H1 (cell line): ENCODE results near the gene PPM1M. TPM values are rescaled to one million over a fixed set of nuclear protein-coding genes. Genes with fewer than 3 reads are reported as not detected.

Source experiments
- CTCF ChIA-PET: fragments of 300-600 bp; sonication (Branson Sonifier 250); formaldehyde crosslinking; loops from one replicate; lab custom pipeline; 2021; ENCODE audit not compliant: partially characterized antibody; lab: Charles Lee
- POLR2A ChIA-PET: fragments of 300-600 bp; sonication (Branson Sonifier 250); formaldehyde crosslinking; loops from one replicate; lab custom pipeline; 2021; ENCODE audit warnings: inconsistent platforms; ENCODE audit not compliant: partially characterized antibody; lab: Charles Lee
- DNase-seq, 2 experiments: peaks; one replicate each; pipeline versions ENCODE4 v3.0.0 to v3.0.0-alpha.2; 2010 to 2022; ENCODE audit warnings: low spot score in 2 of 2, low read depth in 1 of 2, mixed read lengths in 1 of 2
- FAIRE-seq: peaks from 2 replicates; lab custom pipeline; 2011; peaks lifted over from hg19 to GRCh38; lab: Jason Lieb, UNC
- H2AFZ ChIP-seq: 2 replicates; pipeline ENCODE4 v1.8.1; 2012; ENCODE audit warnings: low read length, inconsistent platforms
- H2AK5ac ChIP-seq: 2 replicates; pipeline ENCODE4 v1.6.1; 2013; ENCODE audit warnings: low read depth, low read length
- H2BK120ac ChIP-seq: replicated peaks from 2 replicates; pipeline ENCODE3; 2013; ENCODE audit warnings: low read depth, low read length, inconsistent platforms
- H2BK12ac ChIP-seq: 2 replicates; pipeline ENCODE4 v1.6.1; 2013; ENCODE audit warnings: low read depth, low read length
- H2BK15ac ChIP-seq: 2 replicates; pipeline ENCODE4 v1.6.1; 2013; ENCODE audit warnings: low read length
- H2BK20ac ChIP-seq: 2 replicates; pipeline ENCODE4 v1.6.1; 2013; ENCODE audit warnings: low read length
- H2BK5ac ChIP-seq: 2 replicates; pipeline ENCODE4 v1.6.1; 2013; ENCODE audit warnings: low read depth, low read length
- H3K14ac ChIP-seq: 2 replicates; pipeline ENCODE4 v1.6.1; 2013; ENCODE audit warnings: inconsistent platforms; ENCODE audit not compliant: insufficient read length
- H3K18ac ChIP-seq: 2 replicates; pipeline ENCODE4 v1.6.1; 2013; ENCODE audit warnings: low read length; ENCODE audit errors: extremely low read depth
- H3K23ac ChIP-seq: 2 replicates; pipeline ENCODE4 v1.6.1; 2013; ENCODE audit warnings: inconsistent platforms; ENCODE audit not compliant: insufficient read length
- H3K23me2 ChIP-seq: 2 replicates; pipeline ENCODE4 v1.6.1; 2013; ENCODE audit warnings: low read depth, low read length
- H3K27ac ChIP-seq: 2 replicates; pipeline ENCODE4 v1.6.1; 2011; ENCODE audit warnings: low read depth, low read length, inconsistent platforms
- H3K27me3 ChIP-seq, 4 experiments: replicated peaks in 1 of 4; 1 replicate in 1 of 4; 2 replicates in 3 of 4; pipeline versions ENCODE4 v1.6.1 to v1.8.1; 2011 to 2013; ENCODE audit warnings: low read length in 3 of 4, mild to moderate bottlenecking in 3 of 4, inconsistent platforms in 2 of 4, mixed read lengths in 2 of 4, moderate library complexity in 1 of 4; ENCODE audit not compliant: control insufficient read depth in 3 of 4, insufficient read depth in 3 of 4; ENCODE audit errors: extremely low read depth in 1 of 4
- H3K36me3 ChIP-seq, 4 experiments: 2 replicates each; pipeline versions ENCODE4 v1.6.1 to v1.8.1; 2011 to 2013; ENCODE audit warnings: mild to moderate bottlenecking in 4 of 4, low read length in 3 of 4, moderate library complexity in 2 of 4, control low read depth in 1 of 4, inconsistent platforms in 1 of 4; ENCODE audit not compliant: insufficient read depth in 4 of 4, control insufficient read depth in 2 of 4
- H3K4ac ChIP-seq: replicated peaks from 2 replicates; pipeline ENCODE3; 2013; ENCODE audit warnings: low read length, low read depth, mixed read lengths, inconsistent platforms; ENCODE audit not compliant: insufficient read length
- H3K4me1 ChIP-seq, 4 experiments: replicated peaks in 1 of 4; 1 replicate in 1 of 4; 2 replicates in 3 of 4; pipeline versions ENCODE4 v1.6.1 to v1.8.1; 2011 to 2013; ENCODE audit warnings: low read length in 3 of 4, inconsistent platforms in 2 of 4, mixed read lengths in 1 of 4; ENCODE audit not compliant: insufficient read depth in 4 of 4, control insufficient read depth in 3 of 4
- H3K4me2 ChIP-seq, 2 experiments: 2 replicates each; pipeline versions ENCODE4 v1.6.1 to v1.8.1; 2011 to 2013; ENCODE audit warnings: low read depth in 2 of 2, low read length in 2 of 2, control low read depth in 1 of 2, inconsistent platforms in 1 of 2, mild to moderate bottlenecking in 1 of 2; ENCODE audit not compliant: insufficient read depth in 1 of 2
- H3K4me3 ChIP-seq, 4 experiments: fragments of 200-600, 300-600 bp in 1 of 4; sonication (generic), shearing (Covaris generic), sonication (Bioruptor Twin) in 1 of 4; 2 replicates each; pipeline versions ENCODE4 v1.5.1 to v1.8.1; 2011 to 2016; ENCODE audit warnings: low read length in 4 of 4, low read depth in 3 of 4, control low read depth in 2 of 4, inconsistent platforms in 2 of 4, mild to moderate bottlenecking in 2 of 4, mixed read lengths in 1 of 4, moderate library complexity in 1 of 4; ENCODE audit not compliant: insufficient read depth in 2 of 4; ENCODE audit errors: extremely low read depth in 1 of 4
- H3K56ac ChIP-seq: replicated peaks from 2 replicates; pipeline ENCODE3; 2013; ENCODE audit warnings: low read depth, mild to moderate bottlenecking, mixed read lengths, low read length, inconsistent platforms; ENCODE audit not compliant: insufficient read length
- H3K79me1 ChIP-seq: 2 replicates; pipeline ENCODE4 v1.6.1; 2013; ENCODE audit warnings: low read depth, low read length, control low read depth
- H3K79me2 ChIP-seq, 2 experiments: 2 replicates each; pipeline versions ENCODE4 v1.6.1 to v1.8.1; 2012 to 2013; ENCODE audit warnings: low read length in 2 of 2, mild to moderate bottlenecking in 2 of 2, inconsistent platforms in 1 of 2; ENCODE audit not compliant: insufficient read depth in 2 of 2, control insufficient read depth in 1 of 2
- H3K9ac ChIP-seq, 4 experiments: replicated peaks in 1 of 4; 1 replicate in 1 of 4; 2 replicates in 3 of 4; pipeline versions ENCODE4 v1.6.1 to v1.8.1; 2011 to 2013; ENCODE audit warnings: low read depth in 3 of 4, low read length in 3 of 4, control low read depth in 2 of 4, mild to moderate bottlenecking in 2 of 4, moderate library complexity in 2 of 4, inconsistent platforms in 1 of 4; ENCODE audit errors: extremely low read depth in 1 of 4
- H3K9me3 ChIP-seq, 2 experiments: 2 replicates each; pipeline versions ENCODE4 v1.6.1 to v1.8.1; 2012 to 2013; ENCODE audit warnings: mild to moderate bottlenecking in 2 of 2, moderate library complexity in 2 of 2, control low read depth in 1 of 2, inconsistent platforms in 1 of 2, low read depth in 1 of 2, low read length in 1 of 2, mixed read lengths in 1 of 2; ENCODE audit not compliant: insufficient read depth in 2 of 2
- H4K20me1 ChIP-seq, 2 experiments: replicated peaks in 1 of 2; 2 replicates each; pipeline versions ENCODE3 to v1.8.1; 2011 to 2013; ENCODE audit warnings: inconsistent platforms in 2 of 2, low read length in 2 of 2, mild to moderate bottlenecking in 1 of 2; ENCODE audit not compliant: insufficient read depth in 2 of 2, control insufficient read depth in 1 of 2
- H4K5ac ChIP-seq: 2 replicates; pipeline ENCODE4 v1.6.1; 2013; ENCODE audit warnings: low read length, low read depth, mixed read lengths, inconsistent platforms; ENCODE audit not compliant: insufficient read length
- H4K8ac ChIP-seq: 2 replicates; pipeline ENCODE4 v1.8.0; 2013; ENCODE audit warnings: mild to moderate bottlenecking, moderate library complexity, low read length, inconsistent platforms; ENCODE audit not compliant: insufficient read depth; ENCODE audit errors: extremely low read depth
- H4K91ac ChIP-seq: replicated peaks from 2 replicates; pipeline ENCODE3; 2013; ENCODE audit warnings: low read length, mixed read lengths, inconsistent platforms; ENCODE audit not compliant: insufficient read length
- BRCA1 ChIP-seq: IDR thresholded peaks from 2 replicates; pipeline ENCODE4 v1.6.1; 2012; ENCODE audit warnings: low read depth, low read length, improper control_type of control experiment
- CBX8 ChIP-seq: fragments of 300-800, 300-1000 bp; sonication (generic); IDR thresholded peaks from 2 replicates; pipeline ENCODE4 v1.7.1; 2016; ENCODE audit warnings: low read depth, low read length, borderline replicate concordance
- NANOG ChIP-seq: IDR thresholded peaks from 2 replicates; pipeline ENCODE4 v1.6.1; 2011; ENCODE audit warnings: low read length, low read depth, mild to moderate bottlenecking, inconsistent platforms; ENCODE audit not compliant: insufficient read depth, poor library complexity, severe bottlenecking
- RFX5 ChIP-seq: IDR thresholded peaks from 2 replicates; pipeline ENCODE4 v1.6.1; 2011; ENCODE audit warnings: low read depth, low read length, improper control_type of control experiment, borderline replicate concordance
- RXRA ChIP-seq: IDR thresholded peaks from 2 replicates; pipeline ENCODE4 v1.6.1; 2011; ENCODE audit warnings: low read depth, mild to moderate bottlenecking, low read length, moderate library complexity; ENCODE audit not compliant: insufficient read depth
- SP1 ChIP-seq: IDR thresholded peaks from 2 replicates; pipeline ENCODE4 v1.6.1; 2011; ENCODE audit warnings: low read depth, low read length
- WGBS, 2 experiments: shearing (Covaris generic) in 1 of 2; methylation state at CpG; one replicate each; pipeline versions ENCODE4 v1.1.6 to v1.1.7; 2013 to 2015; ENCODE audit warnings: low lambda C conversion rate in 2 of 2, mixed read lengths in 2 of 2, inconsistent platforms in 1 of 2, low coverage in 1 of 2, missing lambda C conversion rate in 1 of 2; ENCODE audit not compliant: insufficient replicate concordance in 2 of 2, insufficient coverage in 1 of 2, insufficient read length in 1 of 2; ENCODE audit errors: extremely low coverage in 1 of 2, missing lambda C conversion rate in 1 of 2; 5-methylcytosine and 5-hydroxymethylcytosine counted together
- polyA plus RNA-seq, 7 experiments: library from polyadenylated mRNA; depleted of rRNA in 3 of 7; stranded (reverse) in 5 of 7; unstranded in 2 of 7; fragments of >200 nt in 5 of 7; fragments of 200-250 nt in 2 of 7; gene quantifications; 1 replicate in 5 of 7; 2 replicates in 1 of 7; 4 replicates in 1 of 7; pipeline versions ENCODE4 v1.2.1 to v1.2.3, GENCODE V29; 2011 to 2013; ENCODE audit warnings: missing spikeins in 2 of 7, mixed read lengths in 2 of 7
- total RNA-seq: library from RNA; stranded (reverse); fragmentation: NEBNext Ultra II Directional; extraction: Animal tissue kit (Norgen Biotek cat#: 25700); gene quantifications from 2 replicates; pipeline ENCODE4 v1.2.1, GENCODE V29; 2021

PPM1M gene
- total and polyA plus RNA-seq, 2 of the 8 experiments (the other 6 are each of a cell fraction or from before 2014, with no cell fraction given), result 5.2 to 6.3 TPM

DNA sequence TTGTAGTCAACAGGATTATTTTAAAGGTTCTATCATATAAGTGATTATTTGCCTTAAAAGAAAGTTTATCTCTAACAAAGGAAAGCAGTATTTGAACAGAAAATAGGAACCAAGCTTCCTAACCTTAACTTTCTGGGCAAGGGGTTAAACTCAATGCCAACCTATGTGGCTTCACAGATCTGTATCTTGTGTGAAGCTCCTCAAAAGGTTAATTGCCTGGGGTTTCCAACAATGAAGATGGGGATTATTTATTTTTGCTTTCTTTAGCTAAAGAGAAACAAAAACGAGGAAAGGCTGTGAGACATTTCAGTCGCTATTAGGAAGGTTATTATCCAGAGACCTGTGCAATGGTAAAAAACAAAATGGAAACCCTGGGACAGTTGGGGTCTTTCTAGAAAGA, 34.0 kb downstream of the PPM1M start:
- peak overlapping the region in 1 of 4 experiments; percentile 99; a peak in 2 of 8 replicates for H3K4me3 ChIP-seq
- peak overlapping the region in 1 of 4 experiments; percentile 0; a peak in 1 of 7 replicates for H3K9ac ChIP-seq
- no peak overlapping the region for H3K4ac ChIP-seq
- no peaks in the 10 kb centered on the region for H3K9me3 ChIP-seq
- no peak overlapping the region for H3K27ac ChIP-seq
- no peak overlapping the region for H4K5ac ChIP-seq
- H3K4me2 ChIP-seq, result peak overlapping the region; percentile 43 to 65; a peak in 2 of 4 replicates
- no peak overlapping the region for H4K8ac ChIP-seq
- H3K79me2 ChIP-seq, result peaks cover 22 to 36% of the 10 kb centered on the region in 2 experiments
- no peak overlapping the region for H4K91ac ChIP-seq
- H4K20me1 ChIP-seq, result peaks cover 7 to 10% of the 10 kb centered on the region in 2 experiments
- no peak overlapping the region for H2BK15ac ChIP-seq
- FAIRE-seq (no peak), DNase-seq (no peak)
- ChIA-PET CTCF (interaction anchor here (0.6 to 6.1 kb wide), 18 partner anchors 8 to 105 kb away, joined by 3 to 34 read pairs (median 6); partner anchors contain the start of genes GLYCTK, PPM1M and TWF2), POLR2A (interaction anchor here (0.7 to 5.1 kb wide), 15 partner anchors 9 to 227 kb away, joined by 3 to 76 read pairs (median 6); partner anchors contain the start of genes ALAS1, GLYCTK and TWF2)
- no peak overlapping the region for H3K23ac ChIP-seq
- H2BK5ac ChIP-seq, result no peak overlapping the region
- H3K56ac ChIP-seq, result no peak overlapping the region
- H2BK120ac ChIP-seq, result no peak overlapping the region
- no peak overlapping the region for H2AFZ ChIP-seq
- H3K4me1 ChIP-seq, result peaks cover 0 to 3% (median under 1%) of the 10 kb centered on the region in 4 experiments; a peak in 3 of 7 replicates
- no peak overlapping the region for H2AK5ac ChIP-seq
- H2BK12ac ChIP-seq, result no peak overlapping the region
- no peak overlapping the region for H3K14ac ChIP-seq
- no peak overlapping the region for H2BK20ac ChIP-seq
- no peaks in the 10 kb centered on the region; the same call in 1 of the 2 replicates for H3K79me1 ChIP-seq
- WGBS, 2 experiments, result 82% methylated on average over 2 of the region's 2 CpGs; no CpG with 5 or more reads in 1 of the 2 experiments
- H3K27me3 ChIP-seq, result no peaks in the 10 kb centered on the region
- no peaks in the 10 kb centered on the region for H3K36me3 ChIP-seq
- no peak overlapping the region for H3K18ac ChIP-seq
- peaks cover 10% of the 10 kb centered on the region for H3K23me2 ChIP-seq
- TF ChIP-seq RFX5, result no peak
- TF ChIP-seq SP1, result no peak
- TF ChIP-seq CBX8, result no peak
- TF ChIP-seq RXRA, result no peak
- no peak for TF ChIP-seq BRCA1
- TF ChIP-seq NANOG, result no peak
